Naive thymus-derived CD8-positive, alpha-beta T cell (primary cell): Measurements from ENCODE around the gene MRPS14. TPM values are rescaled to one million over a fixed set of nuclear protein-coding genes. Genes with fewer than 3 reads are reported as not detected.

Experiments used
- ATAC-seq, 2 donors: fragments of 150-1000 bp; cut with Tn5 transposase in 1 of 2; sonication (Bioruptor Pico), chemical (Tn5 transposase) in 1 of 2; 1 replicate in 1 of 2; 2 replicates in 1 of 2; pipeline ENCODE4 v1.10.0; 2021; ENCODE audit warnings: mild to moderate bottlenecking in 2 of 2, moderate library complexity in 2 of 2
- POLR2A ChIA-PET: fragments of 350-600 bp; sonication (Branson Sonifier 250); formaldehyde crosslinking; loops from one replicate; lab custom pipeline; 2021; ENCODE audit warnings: antibody characterized with exemption; lab: Charles Lee
- DNase-seq, 10 donors: peaks; one replicate each; pipeline versions ENCODE4 v3.0.0 to v3.0.0-alpha.2; 2020 to 2022
- H3K27ac Mint-ChIP-seq, 10 donors: one replicate each; pipeline ENCODE4 v1.8.0; 2020 to 2022; ENCODE audit warnings: mild to moderate bottlenecking in 10 of 10, mixed read lengths in 10 of 10, moderate library complexity in 4 of 10, inconsistent platforms in 1 of 10
- H3K27me3 Mint-ChIP-seq, 5 donors: one replicate each; pipeline ENCODE4 v1.8.0; 2021 to 2022; ENCODE audit warnings: mixed read lengths in 5 of 5
- H3K36me3 Mint-ChIP-seq, 3 donors: one replicate each; pipeline ENCODE4 v1.8.0; 2020 to 2022; ENCODE audit warnings: mixed read lengths in 3 of 3, mild to moderate bottlenecking in 2 of 3, inconsistent platforms in 1 of 3
- H3K4me1 Mint-ChIP-seq, 4 donors: one replicate each; pipeline ENCODE4 v1.8.0; 2021 to 2022; ENCODE audit warnings: mixed read lengths in 4 of 4
- H3K4me3 Mint-ChIP-seq, 10 donors: one replicate each; pipeline ENCODE4 v1.8.0; 2020 to 2022; ENCODE audit warnings: mild to moderate bottlenecking in 10 of 10, mixed read lengths in 10 of 10, moderate library complexity in 6 of 10, inconsistent platforms in 1 of 10
- H3K9me3 Mint-ChIP-seq, 9 donors: one replicate each; pipeline ENCODE4 v1.8.0; 2020 to 2022; ENCODE audit warnings: mixed read lengths in 9 of 9, mild to moderate bottlenecking in 3 of 9, inconsistent platforms in 1 of 9, moderate library complexity in 1 of 9
- polyA plus RNA-seq, 3 donors: library from polyadenylated mRNA; unstranded; fragments of 300-500 nt; fragmentation: Illumina TruSeq; gene quantifications; one replicate each; pipeline ENCODE4 v1.2.3, GENCODE V29; 2021
- total RNA-seq, 8 experiments: library from RNA in 2 of 8; stranded (reverse) in 2 of 8; gene quantifications; one replicate each; pipeline ENCODE4 v1.2.3 and lab custom pipeline; 2021 to 2026

The MRPS14 gene
- total and polyA plus RNA-seq, 5 experiments from 2014 or later: 32.5 to 55.4 (median 44.8) TPM

GRCh38 chr1:174975764-174976163 lies 47.5 kb downstream of the MRPS14 start:
- peak overlapping the region in 3 of 10 donors; percentile 11 to 60 (median 53) for H3K27ac Mint-ChIP-seq
- H3K27me3 Mint-ChIP-seq: no peaks in the 10 kb centered on the region
- ATAC-seq: no peak
- peaks cover 12 to 64% (median 50%) of the 10 kb centered on the region in 3 donors for H3K36me3 Mint-ChIP-seq
- peaks cover 24 to 49% (median 35%) of the 10 kb centered on the region in 4 donors for H3K4me1 Mint-ChIP-seq
- POLR2A ChIA-PET: interaction anchor here (0.6 to 2.6 kb wide), 3 partner anchors 10 to 52 kb away, joined by 3 to 9 read pairs (median 5); no protein-coding TSS in a partner anchor
- DNase-seq: no peak
- no peaks in the 10 kb centered on the region for H3K9me3 Mint-ChIP-seq
- H3K4me3 Mint-ChIP-seq: peak overlapping the region in 1 of 10 donors; percentile 8

GRCh38 chr1:174974711-174975119 lies 48.5 kb downstream of the MRPS14 start:
- Mint-ChIP-seq H3K4me1 (peaks cover 24 to 52% (median 37%) of the 10 kb centered on the region in 4 donors), H3K36me3 (peaks cover 8 to 55% (median 44%) of the 10 kb centered on the region in 3 donors), H3K9me3 (no peaks in the 10 kb centered on the region), H3K27me3 (no peaks in the 10 kb centered on the region), H3K4me3 (no peak overlapping the region), H3K27ac (peak overlapping the region in 4 of 10 donors; percentile 17 to 65 (median 52))
- ATAC-seq: no peak
- no peak for DNase-seq
- POLR2A ChIA-PET: interaction anchor here (1.0 to 2.6 kb wide), 3 partner anchors 9 to 34 kb away, joined by 4 to 9 read pairs (median 4); partner anchors contain the start of gene CACYBP

- no peaks in the 10 kb centered on the region for H3K27me3 Mint-ChIP-seq
- H3K9me3 Mint-ChIP-seq: no peaks in the 10 kb centered on the region
- peak overlapping the region in 3 of 10 donors; percentile 22 to 39 (median 38) for H3K4me3 Mint-ChIP-seq
- ATAC-seq: no peak
- peaks cover 8 to 34% (median 33%) of the 10 kb centered on the region in 3 donors for H3K36me3 Mint-ChIP-seq
- POLR2A ChIA-PET: interaction anchor here (0.7 to 11.2 kb wide), 2 partner anchors 26 to 89 kb away, joined by 3 to 204 read pairs; partner anchors contain the start of gene CACYBP
- peak overlapping the region in 3 of 10 donors; percentile 20 to 68 (median 60) for H3K27ac Mint-ChIP-seq
- peaks cover 28 to 64% (median 56%) of the 10 kb centered on the region in 4 donors for H3K4me1 Mint-ChIP-seq
- no peak for DNase-seq
These were observed 51.3 kb downstream of the MRPS14 start for GRCh38 chr1:174971902-174972301.

GRCh38 chr1:174971466-174971865 lies 51.8 kb downstream of the MRPS14 start:
- Mint-ChIP-seq H3K9me3 (no peaks in the 10 kb centered on the region), H3K4me1 (peaks cover 28 to 63% (median 58%) of the 10 kb centered on the region in 4 donors), H3K36me3 (peaks cover 8 to 30% (median 28%) of the 10 kb centered on the region in 3 donors), H3K27ac (peak overlapping the region; percentile 25 to 78 (median 64)), H3K4me3 (peak overlapping the region in 8 of 10 donors; percentile 38 to 73 (median 54)), H3K27me3 (no peaks in the 10 kb centered on the region)
- POLR2A ChIA-PET: interaction anchor here (0.7 to 11.2 kb wide), 4 partner anchors 11 to 88 kb away, joined by 3 to 204 read pairs (median 4); partner anchors contain the start of gene CACYBP
- no peak for DNase-seq
- ATAC-seq: no peak

GRCh38 chr1:174969977-174970376 lies 53.2 kb downstream of the MRPS14 start:
- no peak for ATAC-seq

GRCh38 chr1:174968750-174969244 lies 54.4 kb downstream of the MRPS14 start:
- peak; percentile 65 to 73 for ATAC-seq
- Mint-ChIP-seq H3K27me3 (no peaks in the 10 kb centered on the region), H3K36me3 (peaks cover 0 to 13% (median 5%) of the 10 kb centered on the region in 3 donors), H3K9me3 (no peaks in the 10 kb centered on the region), H3K27ac (peak overlapping the region; percentile 90 to 98 (median 95)), H3K4me3 (peak overlapping the region; percentile 57 to 79 (median 69)), H3K4me1 (peaks cover 35 to 81% (median 74%) of the 10 kb centered on the region in 4 donors)
- peak in 8 of 10 donors; percentile 32 to 89 (median 66) for DNase-seq
- POLR2A ChIA-PET: interaction anchor here (0.5 to 11.2 kb wide), 13 partner anchors 10 to 169 kb away, joined by 3 to 204 read pairs (median 5); partner anchors contain the start of genes CACYBP and MRPS14

More at GRCh38 chr1:174969977-174970376, 53.2 kb downstream of the MRPS14 start:
- H3K27ac Mint-ChIP-seq: peak overlapping the region; percentile 90 to 98 (median 95)
- H3K4me3 Mint-ChIP-seq: peak overlapping the region in 9 of 10 donors; percentile 57 to 79 (median 73)
- DNase-seq: peak in 1 of 10 donors; percentile 32
- POLR2A ChIA-PET: interaction anchor here (0.8 to 11.2 kb wide), 5 partner anchors 9 to 53 kb away, joined by 3 to 204 read pairs (median 4); partner anchors contain the start of genes CACYBP and MRPS14
- H3K36me3 Mint-ChIP-seq: peaks cover 0 to 21% (median 13%) of the 10 kb centered on the region in 3 donors
- H3K4me1 Mint-ChIP-seq: peaks cover 31 to 70% (median 67%) of the 10 kb centered on the region in 4 donors
- H3K27me3 Mint-ChIP-seq: no peaks in the 10 kb centered on the region
- H3K9me3 Mint-ChIP-seq: no peaks in the 10 kb centered on the region

GRCh38 chr1:174967845-174968705 lies 55.1 kb downstream of the MRPS14 start:
- H3K4me1 Mint-ChIP-seq: peaks cover 35 to 88% (median 80%) of the 10 kb centered on the region in 4 donors
- H3K9me3 Mint-ChIP-seq: no peaks in the 10 kb centered on the region
- ATAC-seq (peak; percentile 10 to 16), DNase-seq (peak in 3 of 10 donors; percentile 47 to 53 (median 51))
- H3K27ac Mint-ChIP-seq: peak overlapping the region; percentile 90 to 98 (median 95)
- peaks cover 0 to 11% (median 3%) of the 10 kb centered on the region in 3 donors for H3K36me3 Mint-ChIP-seq
- POLR2A ChIA-PET: interaction anchor here (0.5 to 11.2 kb wide), 15 partner anchors 11 to 168 kb away, joined by 3 to 204 read pairs (median 6); partner anchors contain the start of genes CACYBP and MRPS14
- no peaks in the 10 kb centered on the region for H3K27me3 Mint-ChIP-seq
- peak overlapping the region; percentile 57 to 79 (median 69) for H3K4me3 Mint-ChIP-seq

GRCh38 chr1:174966008-174966572 lies 57.1 kb downstream of the MRPS14 start:
- no peak for ATAC-seq
- Mint-ChIP-seq H3K9me3 (no peaks in the 10 kb centered on the region), H3K4me3 (peak overlapping the region in 9 of 10 donors; percentile 55 to 90 (median 83)), H3K36me3 (peaks cover 0 to 2% (median 0%) of the 10 kb centered on the region in 3 donors), H3K27ac (peak overlapping the region; percentile 85 to 98 (median 94)), H3K27me3 (no peaks in the 10 kb centered on the region), H3K4me1 (peaks cover 32 to 73% (median 67%) of the 10 kb centered on the region in 4 donors)
- DNase-seq: no peak
- POLR2A ChIA-PET: interaction anchor here (0.6 to 11.2 kb wide), 16 partner anchors 9 to 166 kb away, joined by 3 to 204 read pairs (median 5); partner anchors contain the start of genes CACYBP and MRPS14

GRCh38 chr1:174965362-174966007 lies 57.7 kb downstream of the MRPS14 start:
- Mint-ChIP-seq H3K27me3 (no peaks in the 10 kb centered on the region), H3K4me3 (peak overlapping the region; percentile 48 to 90 (median 79)), H3K36me3 (peaks cover 0 to 2% (median 0%) of the 10 kb centered on the region in 3 donors), H3K4me1 (peaks cover 32 to 73% (median 67%) of the 10 kb centered on the region in 4 donors), H3K9me3 (no peaks in the 10 kb centered on the region), H3K27ac (peak overlapping the region; percentile 85 to 98 (median 94))
- POLR2A ChIA-PET: interaction anchor here (0.6 to 11.2 kb wide), 16 partner anchors 10 to 166 kb away, joined by 3 to 204 read pairs (median 5); partner anchors contain the start of genes CACYBP and MRPS14
- ATAC-seq: peak in 1 of 2 donors; percentile 2
- DNase-seq: peak in 3 of 10 donors; percentile 21 to 62 (median 30)

- Mint-ChIP-seq H3K9me3 (no peaks in the 10 kb centered on the region), H3K4me1 (peaks cover 31 to 73% (median 61%) of the 10 kb centered on the region in 4 donors), H3K27ac (peak overlapping the region; percentile 85 to 98 (median 94)), H3K4me3 (peak overlapping the region; percentile 48 to 90 (median 79)), H3K27me3 (no peaks in the 10 kb centered on the region), H3K36me3 (peaks cover 0 to 4% (median 0%) of the 10 kb centered on the region in 3 donors)
- ATAC-seq (peak; percentile 33 to 48), DNase-seq (peak in 6 of 10 donors; percentile 6 to 59 (median 41))
- POLR2A ChIA-PET: interaction anchor here (1.1 to 11.2 kb wide), 13 partner anchors 10 to 165 kb away, joined by 3 to 204 read pairs (median 6); partner anchors contain the start of genes CACYBP and MRPS14
These were observed 58.3 kb downstream of the MRPS14 start for GRCh38 chr1:174964972-174965361.
